NCI-H1048 (cell line): Measurements from ENCODE around the gene ACSS1.

Source experiments
- DNase-seq: peaks from one replicate; lab custom pipeline; 2025; lab: John Stamatoyannopoulos, UW

ACSS1 gene

GRCh38 chr20:25078662-25079061 is 20.7 kb upstream of the ACSS1 start:
- no peak for DNase-seq

- DNase-seq = no peak
Observed at GRCh38 chr20:25077610-25078169, 19.8 kb upstream of the ACSS1 start.

GRCh38 chr20:25076731-25077609 is 19.0 kb upstream of the ACSS1 start:
- no peak for DNase-seq

GRCh38 chr20:25076201-25076600 is 18.3 kb upstream of the ACSS1 start:
- DNase-seq = no peak

GRCh38 chr20:25073544-25073943 is 15.6 kb upstream of the ACSS1 start:
- DNase-seq = no peak

- no peak for DNase-seq
Observed at GRCh38 chr20:25072226-25072811, 14.4 kb upstream of the ACSS1 start.

- DNase-seq = no peak
Observed at GRCh38 chr20:25071734-25072133, 13.8 kb upstream of the ACSS1 start.

GRCh38 chr20:25070821-25071473 is 13.0 kb upstream of the ACSS1 start:
- DNase-seq = no peak

- DNase-seq = no peak
Observed at GRCh38 chr20:25067102-25067987, 9.4 kb upstream of the ACSS1 start.

- no peak for DNase-seq
Observed at GRCh38 chr20:25066386-25066785, 8.4 kb upstream of the ACSS1 start.

GRCh38 chr20:25065625-25066338 is 7.8 kb upstream of the ACSS1 start:
- DNase-seq = peak; percentile 43

GRCh38 chr20:25065072-25065624 is 7.2 kb upstream of the ACSS1 start:
- DNase-seq = no peak

GRCh38 chr20:25064561-25065071 is 6.7 kb upstream of the ACSS1 start:
- no peak for DNase-seq

- no peak for DNase-seq
Observed at GRCh38 chr20:25063981-25064380, 6.0 kb upstream of the ACSS1 start.

- no peak for DNase-seq
Observed at GRCh38 chr20:25063546-25063945, 5.6 kb upstream of the ACSS1 start.

- no peak for DNase-seq
Observed at GRCh38 chr20:25062841-25063240, 4.9 kb upstream of the ACSS1 start.

GRCh38 chr20:25061821-25062530 is 4.0 kb upstream of the ACSS1 start:
- DNase-seq = no peak

- no peak for DNase-seq
Observed at GRCh38 chr20:25061103-25061799, 3.3 kb upstream of the ACSS1 start.

- DNase-seq = no peak
Observed at GRCh38 chr20:25059866-25060465, 2.0 kb upstream of the ACSS1 start.
